Cortex of kidney (tissue), 1 donor: Measurements from ENCODE around the gene SHC4.
"Not testable (repeated sequence)": the region's sequence is repeated elsewhere in the genome, so short reads cannot be mapped to it uniquely, and the experiment has no call there.

Experiments used
- DNase-seq: peaks from one replicate; lab custom pipeline; 2025; lab: John Stamatoyannopoulos, UW

SHC4 gene

GRCh38 chr15:48924528-48925393, 39.0 kb downstream of the SHC4 start:
- no peak for DNase-seq

GRCh38 chr15:48922046-48922445, 41.7 kb downstream of the SHC4 start:
- no peak for DNase-seq

DNA sequence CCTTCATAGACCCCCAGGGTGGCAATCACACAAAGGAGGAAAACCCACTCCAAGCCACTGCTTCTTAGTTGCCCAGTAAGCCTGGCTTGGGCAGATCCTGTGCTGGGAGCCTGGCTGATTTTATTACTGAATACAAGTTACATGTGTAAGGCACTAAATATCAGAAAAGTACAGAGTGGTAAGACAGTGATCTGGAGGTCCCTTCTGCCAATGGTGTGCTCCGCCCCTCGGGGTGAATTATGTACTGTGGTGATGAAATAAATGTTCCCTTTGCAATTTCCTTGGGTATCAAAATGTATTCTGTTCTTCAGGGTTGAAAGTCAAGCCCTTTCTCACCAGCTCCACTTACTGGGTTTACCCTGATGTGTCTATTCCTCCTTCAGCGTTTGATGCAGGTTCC, 47.0 kb downstream of the SHC4 start:
- DNase-seq: no peak

DNA sequence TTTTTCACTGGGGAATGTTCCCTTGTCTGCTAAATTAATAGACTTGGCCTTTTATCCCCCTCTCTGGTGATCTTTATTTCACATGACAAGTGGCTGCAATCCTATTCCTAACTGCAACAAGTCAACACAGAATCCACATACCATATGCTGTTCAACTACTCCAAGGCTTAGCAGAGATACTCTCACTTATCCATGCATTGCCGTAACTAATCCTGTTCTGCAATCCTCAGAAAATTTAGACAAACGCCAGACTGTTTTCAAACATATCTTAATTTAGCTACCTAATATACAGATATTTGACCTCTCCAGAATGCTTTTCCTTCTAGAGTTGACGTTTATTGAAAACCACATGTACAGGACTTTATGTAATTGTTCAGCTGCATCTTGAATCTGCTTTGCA, 47.9 kb downstream of the SHC4 start:
- no peak for DNase-seq

DNA sequence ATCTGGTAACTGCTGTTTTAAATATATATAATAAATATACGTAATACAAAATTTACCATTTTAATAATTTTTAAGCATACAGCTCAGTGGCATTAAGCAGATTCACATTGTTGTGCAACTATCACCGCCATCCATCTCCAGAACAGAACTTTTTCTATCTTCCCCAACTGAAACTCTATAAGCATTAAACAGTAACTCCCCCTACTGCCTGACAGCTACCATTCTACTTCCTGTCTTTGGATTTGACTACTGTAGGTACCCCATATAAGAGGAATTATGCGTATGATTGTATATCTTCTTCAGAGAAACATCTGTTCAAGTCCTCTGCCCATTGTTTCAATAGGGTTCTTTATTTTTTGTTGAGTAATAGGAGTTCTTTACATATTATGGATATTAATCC, 49.0 kb downstream of the SHC4 start:
- no peak for DNase-seq

DNA sequence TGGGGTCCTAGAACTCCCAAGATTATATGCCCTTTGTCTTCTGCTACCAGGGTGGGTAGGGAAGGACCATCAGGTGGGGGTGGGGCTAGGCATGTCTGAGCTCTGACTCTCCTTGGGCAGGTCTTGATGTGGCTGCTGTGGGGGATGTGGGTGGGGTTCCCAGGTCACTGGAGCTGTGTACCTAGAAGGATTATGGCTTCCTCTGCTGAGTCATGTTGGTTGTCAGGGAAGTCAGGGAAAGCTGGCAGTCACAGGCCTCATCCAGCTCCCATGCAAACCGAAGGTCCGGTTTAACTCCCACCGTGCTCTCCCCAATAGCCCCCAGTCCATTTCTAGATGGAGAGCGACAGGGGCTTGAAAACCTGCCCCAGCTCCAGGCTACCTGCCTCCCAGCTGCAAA, 50.6 kb downstream of the SHC4 start:
- DNase-seq: no peak

- not testable (repeated sequence) for DNase-seq
Observed at GRCh38 chr15:48910554-48910953, 53.2 kb downstream of the SHC4 start.

- not testable (repeated sequence) for DNase-seq
Observed at GRCh38 chr15:48909313-48909712, 54.4 kb downstream of the SHC4 start.

DNA sequence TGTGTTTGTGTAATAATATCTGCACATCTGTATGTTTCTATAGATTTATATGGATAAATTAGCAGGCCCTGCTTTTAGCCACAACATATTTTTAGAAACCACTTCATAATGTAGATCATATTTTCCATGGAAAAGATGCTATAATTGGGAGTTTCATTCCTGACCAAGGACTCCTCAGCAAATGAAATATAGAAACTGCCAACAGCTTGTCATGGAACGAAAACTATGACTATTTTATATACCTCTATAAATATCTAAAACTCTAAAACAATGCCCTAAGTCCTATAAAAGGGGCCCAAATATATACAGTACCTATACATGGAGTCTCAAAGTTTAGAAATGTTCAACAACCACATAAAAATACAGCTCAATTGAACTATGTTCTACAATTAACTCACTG, 57.9 kb downstream of the SHC4 start:
- no peak for DNase-seq

GRCh38 chr15:48905216-48905615, 58.5 kb downstream of the SHC4 start:
- no peak for DNase-seq

DNA sequence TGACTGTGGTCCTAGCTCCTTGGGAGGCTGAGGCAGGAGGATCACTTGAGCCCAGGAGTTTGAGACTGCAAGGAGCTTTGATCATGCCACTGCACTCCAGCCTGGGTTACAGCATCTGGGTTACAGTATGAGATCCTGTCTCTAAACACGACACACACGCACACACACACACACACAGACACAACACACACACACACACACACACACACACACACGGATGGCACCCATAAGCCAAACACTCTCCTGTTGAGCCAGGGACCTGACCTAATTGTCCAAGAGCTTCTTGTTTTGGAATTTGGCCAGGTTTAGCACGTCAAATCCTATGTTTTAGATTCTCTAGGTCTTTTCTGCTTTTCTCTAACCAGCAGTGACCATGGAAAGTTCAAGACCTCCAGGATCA, 59.0 kb downstream of the SHC4 start:
- DNase-seq: no peak

DNA sequence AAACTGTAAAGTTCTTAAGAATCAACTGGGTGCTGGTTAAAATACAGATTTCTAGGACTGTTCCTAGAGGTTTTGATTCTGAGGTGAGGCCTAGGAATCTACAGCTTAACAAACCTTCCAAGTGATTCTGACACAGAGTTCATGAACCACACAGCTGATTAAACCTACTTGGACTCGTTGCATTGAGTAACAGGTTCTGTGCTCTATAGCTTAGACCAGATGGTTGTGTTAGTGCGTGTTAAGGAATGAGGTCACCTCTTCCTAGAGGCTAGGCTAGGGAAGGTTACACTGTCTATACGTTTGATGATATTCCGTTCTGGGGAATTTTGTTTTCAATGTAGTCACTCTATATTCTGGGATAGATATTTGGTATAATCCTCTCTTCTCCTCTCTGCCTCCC, 63.9 kb downstream of the SHC4 start:
- no peak for DNase-seq

DNA sequence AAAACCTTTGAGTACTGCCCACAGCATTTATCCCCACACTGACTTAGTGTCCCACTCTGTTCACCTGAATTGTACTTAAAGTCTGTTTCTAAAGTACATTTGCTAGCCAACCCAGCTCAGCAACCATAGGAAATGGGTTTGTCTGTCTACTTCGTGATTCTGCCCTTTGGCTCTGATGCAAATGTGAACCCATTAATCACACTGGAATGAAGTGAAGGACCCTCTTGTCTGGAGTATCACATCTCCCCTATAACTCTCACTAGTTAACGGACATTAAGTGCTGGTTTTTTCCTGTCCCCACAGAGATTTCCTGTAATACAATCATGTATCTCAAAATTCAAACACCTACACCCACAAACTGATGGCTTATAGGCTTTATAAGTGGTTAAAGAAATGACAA, 65.3 kb downstream of the SHC4 start:
- DNase-seq: no peak

- DNase-seq: no peak
Observed at GRCh38 chr15:48898032-48898431, 65.7 kb downstream of the SHC4 start.

- no peak for DNase-seq
Observed at GRCh38 chr15:48896869-48897814, 66.6 kb downstream of the SHC4 start.

DNA sequence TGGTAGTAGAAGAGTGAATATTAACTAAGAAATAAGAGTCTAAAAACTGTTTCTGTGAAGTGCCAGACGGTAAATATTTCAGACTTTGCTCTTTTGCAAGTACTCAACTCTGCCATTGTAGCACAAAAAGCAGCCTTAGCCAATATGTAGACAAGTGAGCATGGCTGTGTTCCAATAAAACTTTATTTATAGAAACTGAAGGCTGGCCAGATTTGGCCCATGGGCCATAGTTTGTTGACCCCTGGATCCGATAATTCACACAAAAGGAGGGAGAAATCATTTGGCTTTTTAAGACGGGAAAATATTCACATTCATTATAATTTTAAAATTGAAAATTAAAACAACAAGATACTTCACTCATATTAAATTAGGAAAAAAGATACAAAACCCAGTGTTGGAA, 70.4 kb downstream of the SHC4 start:
- no peak for DNase-seq

DNA sequence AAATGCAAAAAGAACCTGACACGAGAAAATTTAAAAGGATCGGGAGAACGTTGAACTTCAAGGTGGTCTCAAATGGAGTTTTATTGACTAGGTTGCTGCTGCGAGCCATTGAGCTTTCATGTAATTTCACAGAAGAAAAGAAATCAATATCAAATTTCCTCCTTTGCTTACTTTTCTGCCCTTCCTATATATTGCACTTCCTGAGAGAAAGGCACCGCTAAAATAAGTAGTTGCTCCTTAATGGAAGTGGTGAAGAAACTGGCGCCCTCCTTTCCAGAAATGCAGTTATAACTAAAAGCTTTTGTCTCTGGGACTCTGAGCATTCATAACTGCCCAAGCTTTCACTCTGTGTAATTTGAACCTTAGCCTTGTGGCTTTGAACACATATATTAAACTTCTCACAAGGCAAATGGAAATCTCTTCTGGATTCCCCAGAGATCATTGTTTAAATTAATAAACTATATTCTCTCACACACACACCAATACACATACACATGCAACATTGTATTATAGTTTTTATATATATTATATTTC, 72.4 kb downstream of the SHC4 start:
- no peak for DNase-seq

DNA sequence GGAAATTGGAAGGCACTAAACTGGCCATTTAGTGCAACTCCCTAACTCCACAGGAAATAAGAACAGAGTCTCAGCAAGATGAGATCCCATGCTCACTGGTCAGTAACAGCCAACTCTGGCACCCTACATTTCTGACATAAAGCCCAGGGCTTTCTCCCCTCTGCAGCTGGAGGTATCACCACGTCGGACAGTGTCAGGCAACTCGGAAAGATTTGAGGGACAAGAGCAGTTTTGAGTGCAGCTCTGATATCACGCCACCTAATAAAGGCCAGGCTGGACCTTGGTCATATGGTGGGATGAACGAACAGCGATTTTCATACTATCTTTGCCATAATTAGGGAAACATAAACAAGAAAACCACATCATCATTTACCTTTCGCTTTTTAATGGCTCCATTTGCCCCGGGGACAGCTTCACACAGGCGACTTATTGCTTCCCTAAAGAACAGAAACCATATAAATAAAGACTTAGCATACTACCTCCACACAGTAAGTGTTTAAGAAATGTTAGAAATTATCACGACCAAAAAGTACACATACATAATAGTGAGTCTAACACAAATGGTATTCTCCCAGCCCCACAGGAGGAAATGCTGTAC, 73.2 kb downstream of the SHC4 start:
- no peak for DNase-seq

GRCh38 chr15:48889925-48890324, 73.8 kb downstream of the SHC4 start:
- DNase-seq: no peak

- DNase-seq: no peak
Observed at GRCh38 chr15:48888836-48889235, 74.9 kb downstream of the SHC4 start.

DNA sequence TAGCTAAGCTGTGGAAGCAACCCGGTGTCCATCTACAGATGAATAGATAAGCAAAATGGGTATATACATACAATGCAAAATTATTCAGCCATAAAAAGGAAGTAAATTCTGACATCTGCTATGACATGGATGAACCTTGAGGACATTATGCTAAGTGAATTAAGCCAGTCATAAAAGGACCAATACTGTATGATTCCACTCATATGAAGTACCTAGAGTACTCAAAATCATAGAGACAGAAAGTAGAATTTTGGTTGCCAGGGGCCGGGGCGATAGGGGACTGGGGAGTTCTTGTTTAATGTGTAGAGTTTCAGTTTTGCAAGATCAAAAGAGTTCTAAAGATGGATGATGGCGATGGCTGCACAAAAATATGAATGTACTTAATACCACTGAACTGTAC, 75.5 kb downstream of the SHC4 start:
- DNase-seq: no peak

DNA sequence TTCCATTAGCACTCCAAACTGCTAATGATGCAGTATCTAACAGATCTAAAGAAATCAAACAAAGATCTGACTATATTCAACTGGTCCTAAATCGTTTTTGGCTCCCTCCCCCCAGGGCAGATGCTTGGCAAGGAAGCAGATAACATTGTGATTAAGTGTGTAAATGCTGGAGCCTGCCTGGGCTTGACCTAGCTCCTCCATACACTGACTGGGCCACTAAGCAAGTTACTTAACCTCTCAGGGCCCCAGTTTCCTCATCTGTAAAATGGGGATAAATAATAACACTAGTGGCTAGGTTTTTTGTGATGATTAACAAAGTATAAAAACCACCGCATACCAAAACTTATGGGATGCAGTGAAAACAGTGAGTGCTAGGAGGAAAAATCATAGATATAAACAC, 76.6 kb downstream of the SHC4 start:
- DNase-seq: no peak
